ENCODE data around the gene LYAR. TPM values are rescaled to one million over a fixed set of nuclear protein-coding genes. Genes with fewer than 3 reads are reported as not detected.
"Not testable (repeated sequence)": the region's sequence is repeated elsewhere in the genome, so short reads cannot be mapped to it uniquely, and the experiment has no call there.

Gene LYAR
- total and polyA plus RNA-seq, 2 experiments from 2014 or later = 6.7 to 12.2 TPM

GRCh38 chr4:4245172-4245571, 44.8 kb downstream of the LYAR start:
- Histone ChIP-seq H3K4me3 (no peak overlapping the region), H3K36me3 (replicated peaks; ENCODE audit: insufficient read depth, low read depth) (no peaks in the 10 kb centered on the region), H3K4me2 (no peak overlapping the region), H3K79me2 (peaks cover 19% of the 10 kb centered on the region), H3K9me3 (ENCODE audit: low read depth) (no peaks in the 10 kb centered on the region), H3K4me1 (ENCODE audit: insufficient read depth) (peaks cover 13% of the 10 kb centered on the region), H3K27ac (no peak overlapping the region), H3K9me2 (replicated peaks; ENCODE audit: insufficient read depth) (no peaks in the 10 kb centered on the region), H3K27me3 (no peaks in the 10 kb centered on the region), H2AFZ (no peak overlapping the region), H4K20me1 (ENCODE audit: insufficient read depth, poor library complexity, severe bottlenecking) (no peaks in the 10 kb centered on the region)
- 100% methylated on average over 1 of the region's 1 CpG for WGBS (ENCODE audit: low lambda C conversion rate, missing lambda C conversion rate)
- no peak for DNase-seq (ENCODE audit: low spot score)
- no peak for TF ChIP-seq EZH2 (IDR thresholded peaks at IDR 0.05; ENCODE audit: borderline replicate concordance)
- TF ChIP-seq CTCF (IDR thresholded peaks at IDR 0.05; ENCODE audit: poor library complexity) = no peak
- TF ChIP-seq EZH2phosphoT487 (IDR thresholded peaks at IDR 0.05; ENCODE audit: low read depth, severe bottlenecking, unreplicated experiment) = no peak

- not testable (repeated sequence) for H3K79me2 ChIP-seq; H3K9me2 ChIP-seq (replicated peaks; ENCODE audit: insufficient read depth); H3K27ac ChIP-seq; H4K20me1 ChIP-seq (ENCODE audit: insufficient read depth, poor library complexity, severe bottlenecking); H3K4me3 ChIP-seq; H3K4me2 ChIP-seq; DNase-seq (ENCODE audit: low spot score); H3K4me1 ChIP-seq (ENCODE audit: insufficient read depth); H3K36me3 ChIP-seq (replicated peaks; ENCODE audit: insufficient read depth, low read depth); H2AFZ ChIP-seq; H3K9me3 ChIP-seq (ENCODE audit: low read depth); H3K27me3 ChIP-seq
- 93% methylated on average over 3 of the region's 3 CpGs for WGBS (ENCODE audit: low lambda C conversion rate, missing lambda C conversion rate)
Observed at GRCh38 chr4:4239551-4239950, 50.4 kb downstream of the LYAR start.

- no peak overlapping the region for H3K27ac ChIP-seq
- H3K4me3 ChIP-seq = no peak overlapping the region
- H4K20me1 ChIP-seq (ENCODE audit: insufficient read depth, poor library complexity, severe bottlenecking) = no peaks in the 10 kb centered on the region
- H3K4me1 ChIP-seq (ENCODE audit: insufficient read depth) = no peaks in the 10 kb centered on the region
- H3K9me2 ChIP-seq (replicated peaks; ENCODE audit: insufficient read depth) = no peaks in the 10 kb centered on the region
- H3K4me2 ChIP-seq = no peak overlapping the region
- H3K27me3 ChIP-seq = peaks cover 9% of the 10 kb centered on the region
- TF ChIP-seq EZH2 (IDR thresholded peaks at IDR 0.05; ENCODE audit: borderline replicate concordance) = no peak
- no peak for TF ChIP-seq CTCF (IDR thresholded peaks at IDR 0.05; ENCODE audit: poor library complexity)
- TF ChIP-seq EZH2phosphoT487 (IDR thresholded peaks at IDR 0.05; ENCODE audit: low read depth, severe bottlenecking, unreplicated experiment) = no peak
- WGBS (ENCODE audit: low lambda C conversion rate, missing lambda C conversion rate) = 96% methylated on average over 2 of the region's 2 CpGs
- no peaks in the 10 kb centered on the region for H3K79me2 ChIP-seq
- H3K9me3 ChIP-seq (ENCODE audit: low read depth) = no peaks in the 10 kb centered on the region
- no peak for DNase-seq (ENCODE audit: low spot score)
- H2AFZ ChIP-seq = no peak overlapping the region
- no peaks in the 10 kb centered on the region for H3K36me3 ChIP-seq (replicated peaks; ENCODE audit: insufficient read depth, low read depth)
Observed at GRCh38 chr4:4233610-4234009, 56.3 kb downstream of the LYAR start.

- H3K4me2 ChIP-seq = no peak overlapping the region
- no peak for TF ChIP-seq EZH2phosphoT487 (IDR thresholded peaks at IDR 0.05; ENCODE audit: low read depth, severe bottlenecking, unreplicated experiment)
- TF ChIP-seq CTCF (IDR thresholded peaks at IDR 0.05; ENCODE audit: poor library complexity) = no peak
- TF ChIP-seq EZH2 (IDR thresholded peaks at IDR 0.05; ENCODE audit: borderline replicate concordance) = no peak
- no peaks in the 10 kb centered on the region for H3K36me3 ChIP-seq (replicated peaks; ENCODE audit: insufficient read depth, low read depth)
- H3K4me1 ChIP-seq (ENCODE audit: insufficient read depth) = no peaks in the 10 kb centered on the region
- H2AFZ ChIP-seq = no peak overlapping the region
- H3K27me3 ChIP-seq = peaks cover 53% of the 10 kb centered on the region
- no peak overlapping the region for H3K4me3 ChIP-seq
- DNase-seq (ENCODE audit: low spot score) = no peak
- no peaks in the 10 kb centered on the region for H4K20me1 ChIP-seq (ENCODE audit: insufficient read depth, poor library complexity, severe bottlenecking)
- H3K9me2 ChIP-seq (replicated peaks; ENCODE audit: insufficient read depth) = no peaks in the 10 kb centered on the region
- no peaks in the 10 kb centered on the region for H3K79me2 ChIP-seq
- WGBS (ENCODE audit: low lambda C conversion rate, missing lambda C conversion rate) = 76% methylated on average over 1 of the region's 1 CpG
- H3K9me3 ChIP-seq (ENCODE audit: low read depth) = no peaks in the 10 kb centered on the region
- no peak overlapping the region for H3K27ac ChIP-seq
Observed at GRCh38 chr4:4228356-4228668, 61.6 kb downstream of the LYAR start.
